Esophagus (tissue), 2 donors: ENCODE results near the gene CCL23. TPM values are rescaled to one million over a fixed set of nuclear protein-coding genes. Genes with fewer than 3 reads are reported as not detected.

Experiments
- polyA plus RNA-seq, 2 donors: library from polyadenylated mRNA; stranded (reverse); fragments of 200-250 nt; gene quantifications; one replicate each; pipeline ENCODE4 v1.2.3, GENCODE V29; 2013
- donor health status: healthy with polysubstance abuse.
- donor health status: Bipolar disorder and iron deficiency.

The CCL23 gene
- polyA plus RNA-seq, 2 donors: 1.3 to 3.6 TPM

Other genes with a start within 250 kb of the CCL23 start
- 10 to 100 TPM; 14.8 to 21.7 TPM for gene MMP28, start 222.3 kb downstream of the CCL23 start, polyA plus RNA-seq
- gene TAF15, start 208.5 kb downstream of the CCL23 start, polyA plus RNA-seq: 100 to 1,000 TPM in 1 of 2 donors, 10 to 100 TPM in 1; 89.5 to 110 TPM
- under 1 TPM; 0.05 to 0.08 TPM for gene HEATR9, start 149.1 kb downstream of the CCL23 start, polyA plus RNA-seq
- 1 to 10 TPM; 6.3 to 6.9 TPM for gene CCL5, start 137.6 kb downstream of the CCL23 start, polyA plus RNA-seq
- under 1 TPM; 0.55 TPM for gene RDM1, start 87.2 kb downstream of the CCL23 start, polyA plus RNA-seq
- not detected for gene LYZL6, start 74.3 kb downstream of the CCL23 start, polyA plus RNA-seq
- gene CCL16, start 36.5 kb downstream of the CCL23 start, polyA plus RNA-seq: under 1 TPM; 0.08 to 0.24 TPM
- gene CCL14, start 31.2 kb downstream of the CCL23 start, polyA plus RNA-seq: 10 to 100 TPM; 21.9 to 32.3 TPM
- under 1 TPM in 1 of 2 donors, not detected in 1; 0.06 TPM for gene CCL15, start 16.4 kb downstream of the CCL23 start, polyA plus RNA-seq
- under 1 TPM; 0.29 to 0.38 TPM for gene CCL18, start 46.3 kb upstream of the CCL23 start, polyA plus RNA-seq
- gene CCL3, start 72.2 kb upstream of the CCL23 start, polyA plus RNA-seq: under 1 TPM; 0.86 to 0.89 TPM
- 1 to 10 TPM; 1.8 TPM for gene CCL4, start 85.9 kb upstream of the CCL23 start, polyA plus RNA-seq
- 1 to 10 TPM; 5.8 to 6.9 TPM for gene TBC1D3B, start 158.7 kb upstream of the CCL23 start, polyA plus RNA-seq
- under 1 TPM; 0.18 to 0.32 TPM for gene CCL3L1, start 178.8 kb upstream of the CCL23 start, polyA plus RNA-seq
- under 1 TPM; 0.45 to 0.92 TPM for gene CCL4L2, start 193.1 kb upstream of the CCL23 start, polyA plus RNA-seq
- gene TBC1D3I, start 246.6 kb upstream of the CCL23 start, polyA plus RNA-seq: under 1 TPM; 0.14 to 0.38 TPM